Measurements from ENCODE around the gene BCL2.

Gene BCL2

GRCh38 chr18:63177919-63178821 lies 141.4 kb downstream of the BCL2 start:
- peak; percentile 12 for DNase-seq

- DNase-seq = no peak
These were observed 142.3 kb downstream of the BCL2 start for GRCh38 chr18:63177259-63177658.

- no peak for DNase-seq
These were observed 144.3 kb downstream of the BCL2 start for GRCh38 chr18:63175264-63175663.

DNA sequence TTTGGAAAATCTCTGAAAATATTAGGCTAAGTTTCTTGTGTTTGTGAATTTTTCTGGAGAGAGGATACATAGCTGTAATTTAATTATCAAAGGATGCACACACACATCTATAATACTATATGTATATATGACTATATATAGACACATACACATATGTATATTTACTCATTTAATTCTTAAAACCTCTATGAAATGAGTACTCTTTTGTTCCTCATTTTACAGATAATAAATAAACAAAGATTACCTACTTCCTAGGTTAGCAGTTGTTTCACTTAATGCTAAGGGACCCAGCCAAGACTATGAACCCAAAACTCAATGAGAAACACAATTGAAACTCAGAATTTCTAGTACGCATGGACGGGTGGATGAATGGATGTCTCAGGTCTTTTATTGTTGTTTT lies 145.6 kb downstream of the BCL2 start:
- DNase-seq = no peak

DNA sequence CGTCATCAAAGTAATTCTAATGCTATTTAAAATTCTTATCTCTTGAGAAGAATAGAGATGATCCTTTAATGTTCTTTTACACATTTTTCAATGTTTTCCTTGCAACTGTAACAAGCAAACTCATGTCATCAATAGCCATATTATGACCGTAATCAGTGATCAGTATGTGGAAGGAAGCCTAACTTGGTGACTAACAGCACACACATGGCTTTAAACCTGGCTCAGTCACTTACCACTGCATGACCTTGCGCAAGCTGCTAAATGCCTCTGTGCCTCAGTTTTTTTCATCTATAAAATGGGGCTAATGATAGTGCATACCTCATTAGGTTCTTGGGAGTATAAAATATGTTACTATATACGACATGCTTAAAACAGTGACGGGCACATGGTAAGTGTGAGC lies 149.7 kb downstream of the BCL2 start:
- DNase-seq = no peak

DNA sequence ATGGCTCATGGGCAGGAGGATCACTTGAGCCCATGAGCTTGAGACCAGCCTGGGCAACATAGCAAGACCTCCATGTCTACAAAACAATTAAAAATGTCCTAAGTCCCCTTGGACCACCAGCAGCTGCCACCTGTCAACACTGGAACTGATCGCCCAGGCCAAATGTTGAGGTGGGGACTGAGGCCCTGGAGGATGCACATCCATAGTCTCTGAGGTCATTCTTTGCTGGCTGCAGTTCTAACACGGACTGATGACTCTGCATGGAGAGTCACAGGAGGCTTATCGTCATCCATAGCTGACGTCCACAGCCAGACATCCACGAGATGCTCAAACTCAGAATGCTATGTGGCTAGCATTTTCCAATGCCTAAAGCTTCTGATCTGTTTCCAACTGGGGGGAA lies 151.3 kb downstream of the BCL2 start:
- no peak for DNase-seq

DNA sequence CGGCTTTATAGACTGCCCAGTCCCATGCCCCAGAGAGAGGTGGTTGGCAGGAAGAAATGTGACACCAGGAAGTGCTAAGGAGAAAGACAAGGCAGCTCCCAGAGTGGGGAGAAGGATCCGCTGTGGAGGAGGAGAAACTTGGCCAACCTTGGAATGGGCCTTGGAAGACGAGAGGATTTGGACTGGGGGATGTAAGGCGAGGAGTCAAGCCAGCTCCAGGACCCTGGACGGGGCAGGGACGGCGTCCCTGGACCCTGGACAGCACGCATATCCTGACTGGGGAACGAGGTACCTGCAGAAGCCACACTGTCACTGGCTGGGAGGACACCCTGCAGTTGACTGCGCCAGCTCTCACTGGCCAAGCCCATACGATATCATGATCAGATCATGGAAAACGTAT lies 153.4 kb downstream of the BCL2 start:
- DNase-seq = no peak

DNA sequence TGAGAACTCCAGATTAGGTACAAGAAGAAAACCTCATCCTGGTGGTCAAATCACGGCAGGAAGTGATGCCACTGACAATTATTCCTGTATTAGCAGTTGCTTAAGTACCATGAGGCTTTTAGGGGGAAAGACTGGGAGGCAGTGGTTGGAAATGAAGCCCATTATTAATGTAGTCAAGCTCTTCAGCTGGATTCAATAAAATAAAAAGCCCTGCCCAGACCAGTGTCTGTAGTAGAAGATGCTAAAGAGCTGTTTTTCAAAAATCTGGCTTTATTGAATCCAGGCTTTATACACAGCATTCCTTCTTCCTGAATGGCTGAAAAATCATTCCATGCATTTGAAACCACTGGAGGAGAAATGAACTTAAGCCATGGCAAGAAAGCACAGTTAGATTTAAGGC lies 155.2 kb downstream of the BCL2 start:
- DNase-seq = peak; percentile 55

GRCh38 chr18:63162271-63163014 lies 157.1 kb downstream of the BCL2 start:
- peak; percentile 69 for DNase-seq

DNA sequence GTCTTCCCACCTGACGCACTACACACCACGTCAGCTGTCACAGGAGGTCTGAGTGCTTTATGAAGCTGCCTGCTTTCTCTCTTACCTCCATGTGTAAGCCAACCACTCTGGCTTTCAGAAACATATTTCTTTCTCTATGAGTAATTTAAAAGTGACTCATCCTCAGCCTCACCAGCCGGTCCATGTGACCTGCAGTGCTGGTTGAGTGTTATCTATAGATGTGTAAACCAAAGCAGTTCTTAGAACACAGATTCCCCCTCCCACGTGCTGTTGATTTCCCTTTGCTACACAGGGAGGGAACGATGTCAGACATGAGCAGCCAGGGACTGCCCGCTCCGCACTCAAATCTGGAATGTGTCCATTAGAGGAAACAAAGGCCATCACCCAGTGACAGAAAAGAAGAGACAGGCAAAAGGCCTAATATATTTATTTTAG lies 157.8 kb downstream of the BCL2 start:
- peak; percentile 90 for DNase-seq

- no peak for DNase-seq
These were observed 158.4 kb downstream of the BCL2 start for GRCh38 chr18:63161032-63161760.

- DNase-seq = no peak
These were observed 159.2 kb downstream of the BCL2 start for GRCh38 chr18:63160172-63160995.

DNA sequence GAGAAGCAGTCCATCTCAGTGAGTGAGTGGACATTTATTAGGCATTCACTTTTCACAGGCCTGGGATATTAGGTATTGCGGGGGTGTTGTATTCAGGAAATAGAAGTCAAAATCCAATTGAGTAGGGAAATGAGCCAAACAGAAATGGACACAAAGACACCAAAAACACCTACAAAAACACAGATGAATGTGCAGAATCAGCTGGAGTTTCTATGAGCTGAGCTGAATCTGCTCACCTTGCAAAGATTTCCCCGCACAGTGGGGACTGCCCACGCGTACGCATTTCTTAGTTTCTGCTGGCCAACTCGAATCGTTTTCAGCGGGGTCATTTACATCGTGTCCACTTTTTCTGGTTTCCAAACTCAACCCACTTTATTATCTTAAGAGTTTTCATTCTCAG lies 160.0 kb downstream of the BCL2 start:
- no peak for DNase-seq

GRCh38 chr18:63158676-63159291 lies 160.8 kb downstream of the BCL2 start:
- no peak for DNase-seq

DNA sequence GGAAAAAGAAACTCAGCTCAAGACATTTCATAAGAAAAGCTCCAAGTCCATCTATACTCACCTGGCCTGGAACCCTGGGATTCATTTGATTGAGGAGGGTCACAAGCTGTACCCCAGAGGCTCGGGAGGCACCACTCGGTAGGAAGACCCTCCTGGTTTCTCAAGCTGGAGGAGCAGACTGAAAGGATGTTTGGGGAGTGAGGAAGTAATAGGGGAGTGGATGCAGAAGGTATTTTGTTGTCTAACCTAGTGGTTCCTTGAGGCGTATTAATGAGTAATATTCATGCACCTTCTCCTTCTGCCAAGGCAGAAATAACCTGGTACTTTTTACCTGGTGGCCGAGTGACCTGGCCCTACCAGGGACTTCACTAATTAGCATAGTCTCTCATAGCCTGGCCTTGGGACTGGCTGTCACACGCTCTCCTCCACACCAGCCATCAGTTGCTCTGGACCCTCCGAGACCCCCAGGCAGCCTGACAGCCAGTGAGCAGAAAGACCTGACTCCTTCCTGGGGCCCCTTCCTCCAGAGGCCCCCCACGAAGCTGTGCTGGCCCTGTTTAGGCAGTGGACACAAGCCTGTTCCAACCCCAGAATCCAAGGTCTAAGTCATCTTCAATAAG lies 161.4 kb downstream of the BCL2 start:
- no peak for DNase-seq

DNA sequence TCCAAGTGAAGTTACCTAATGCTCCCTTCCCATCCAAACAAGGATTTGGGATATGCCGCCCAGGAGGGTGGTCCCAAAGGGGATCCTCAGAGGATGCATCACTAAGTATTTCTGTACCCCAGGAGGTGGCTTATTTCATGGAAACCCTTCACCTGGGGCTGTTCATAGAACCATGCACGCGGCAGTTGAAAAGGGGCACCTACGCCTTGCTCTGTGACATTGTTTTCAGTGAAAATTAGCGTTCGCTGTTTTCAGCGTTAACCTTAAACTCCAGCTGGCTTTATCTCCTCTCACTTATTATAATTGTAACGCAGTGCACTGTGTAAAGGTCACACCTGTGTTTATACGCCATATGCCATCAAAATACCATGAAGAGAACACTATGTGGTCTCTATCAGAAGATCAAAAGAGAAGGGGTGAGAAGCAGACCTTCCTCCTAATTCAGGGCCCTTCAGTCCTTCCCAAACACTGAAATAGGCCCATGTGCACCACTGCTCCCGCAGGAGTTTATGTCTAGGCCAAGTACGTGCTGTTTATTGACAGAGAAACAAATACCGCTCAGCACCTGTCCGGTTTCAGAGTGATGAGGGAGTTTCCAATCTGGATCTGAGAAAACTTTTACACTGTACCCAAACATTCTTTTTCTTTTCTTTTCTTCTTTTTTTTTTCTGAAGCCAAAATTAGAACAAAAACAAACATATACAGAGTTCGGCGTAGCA lies 162.1 kb downstream of the BCL2 start:
- DNase-seq = no peak

- DNase-seq = no peak
These were observed 163.4 kb downstream of the BCL2 start for GRCh38 chr18:63155910-63156773.

- no peak for DNase-seq
These were observed 164.3 kb downstream of the BCL2 start for GRCh38 chr18:63155169-63155852.
